Stomach (tissue), 4 donors: ENCODE measurements around the gene QRICH2.

Experiments used
- CTCF ChIP-seq, 7 experiments: fragments of 450-650 bp in 4 of 7; fragments of 200-600 bp in 3 of 7; sonication (generic) in 3 of 7; IDR thresholded peaks; one replicate each; pipeline ENCODE4 v1.5.1; 2016 to 2019; ENCODE audit warnings: antibody characterized with exemption in 7 of 7, control low read depth in 2 of 7, mild to moderate bottlenecking in 1 of 7
- EP300 ChIP-seq: sonication (generic); formaldehyde crosslinking; IDR thresholded peaks from one replicate; pipeline ENCODE4 v1.6.1; 2017; ENCODE audit warnings: antibody characterized with exemption

- no peak for TF ChIP-seq CTCF (IDR thresholded peaks at IDR 0.05)
- no peak for TF ChIP-seq EP300
Measured at GRCh38 chr17:76267051-76267576, 41.0 kb downstream of the QRICH2 start.
